GM21717 (cell line): ENCODE data around the gene CDH23.

Source experiments
- ATAC-seq: cut with Tn5 transposase; IDR thresholded peaks from one replicate; pipeline ENCODE4 v1.9.1; 2021; ENCODE audit warnings: mild to moderate bottlenecking, moderate library complexity; ENCODE audit not compliant: unreplicated experiment

CDH23 gene

DNA sequence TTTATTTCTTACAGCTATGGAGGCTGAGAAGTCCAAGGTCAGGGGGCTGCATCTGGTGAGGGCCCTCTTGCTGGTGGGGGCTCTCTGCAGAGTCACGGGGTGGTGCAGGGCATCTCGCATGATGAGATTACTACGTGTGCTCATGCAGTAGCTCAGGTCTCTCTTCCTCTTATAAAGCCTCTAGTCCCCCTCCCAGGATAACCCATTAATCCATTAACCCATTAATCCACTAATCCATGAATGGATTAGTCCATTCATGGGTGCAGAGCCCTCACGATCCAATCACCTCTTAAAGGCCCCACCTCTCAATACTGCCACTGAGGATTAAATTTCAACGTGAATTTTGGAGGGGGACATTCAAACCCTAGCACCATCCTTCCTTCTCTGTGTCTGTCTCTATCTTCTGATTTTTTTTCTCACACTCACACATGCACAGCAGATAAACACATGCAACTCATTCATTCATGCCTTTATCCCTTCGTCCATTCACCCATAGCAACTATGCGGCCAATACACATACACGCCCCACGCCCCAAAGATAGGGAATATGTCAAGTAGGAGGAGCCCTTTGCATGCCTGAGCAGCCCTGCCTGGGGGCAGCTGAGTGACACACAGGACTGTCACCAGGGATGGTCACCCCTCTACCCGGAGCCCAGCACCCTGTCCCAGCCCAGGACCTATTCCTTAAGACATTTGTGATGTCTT lies 236.3 kb downstream of the CDH23 start:
- no peak for ATAC-seq

DNA sequence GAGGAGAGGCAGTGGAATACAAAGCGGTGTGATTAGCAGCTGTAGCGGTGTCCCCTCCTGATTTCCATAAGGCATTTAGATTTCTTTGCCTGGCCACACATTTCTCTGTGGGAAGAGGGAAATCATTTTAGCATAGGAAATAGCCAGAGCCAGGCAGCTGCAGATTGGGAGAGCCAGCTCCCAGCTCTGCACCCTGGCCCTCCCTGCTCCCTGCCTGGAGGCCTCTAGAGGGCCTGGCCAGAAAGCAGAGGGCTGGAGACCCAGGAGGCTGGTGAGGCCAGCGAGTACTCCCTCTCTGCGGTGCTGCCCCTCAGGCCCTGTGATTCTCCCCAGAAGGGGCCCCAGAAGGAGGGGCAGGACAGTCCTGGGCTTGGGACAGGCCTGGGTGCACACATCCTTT lies 237.2 kb downstream of the CDH23 start:
- ATAC-seq, result no peak

DNA sequence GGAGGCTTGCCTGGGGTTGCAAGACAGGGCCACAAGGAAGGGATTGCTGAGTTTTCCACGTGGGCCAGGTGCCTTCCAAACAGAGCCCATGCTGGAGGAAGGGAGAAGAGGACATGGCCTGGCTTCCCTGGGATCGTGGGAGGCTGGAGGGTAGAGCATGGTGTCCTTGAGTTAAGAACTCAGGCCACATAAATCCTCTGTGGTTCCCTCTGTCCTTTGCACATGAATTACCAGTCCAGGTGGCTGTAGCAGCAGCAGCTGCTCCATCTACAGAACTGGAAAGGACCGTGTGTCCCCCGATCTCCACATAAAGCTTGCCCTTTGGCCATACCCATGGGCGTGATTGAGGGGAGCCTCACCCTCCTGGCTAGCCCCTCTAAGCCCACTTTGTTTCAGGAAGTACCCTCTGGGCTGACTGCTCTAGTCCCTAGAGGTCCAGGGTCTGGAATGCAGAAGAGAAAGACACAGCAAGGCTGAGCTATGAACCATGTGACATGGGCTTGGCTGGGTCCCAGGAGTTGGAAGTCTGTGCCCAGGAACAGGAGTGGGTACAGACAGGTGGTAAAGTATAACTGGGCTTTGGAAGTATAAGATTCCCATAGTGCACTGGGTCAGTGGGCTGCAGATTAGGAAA lies 237.9 kb downstream of the CDH23 start:
- no peak for ATAC-seq

DNA sequence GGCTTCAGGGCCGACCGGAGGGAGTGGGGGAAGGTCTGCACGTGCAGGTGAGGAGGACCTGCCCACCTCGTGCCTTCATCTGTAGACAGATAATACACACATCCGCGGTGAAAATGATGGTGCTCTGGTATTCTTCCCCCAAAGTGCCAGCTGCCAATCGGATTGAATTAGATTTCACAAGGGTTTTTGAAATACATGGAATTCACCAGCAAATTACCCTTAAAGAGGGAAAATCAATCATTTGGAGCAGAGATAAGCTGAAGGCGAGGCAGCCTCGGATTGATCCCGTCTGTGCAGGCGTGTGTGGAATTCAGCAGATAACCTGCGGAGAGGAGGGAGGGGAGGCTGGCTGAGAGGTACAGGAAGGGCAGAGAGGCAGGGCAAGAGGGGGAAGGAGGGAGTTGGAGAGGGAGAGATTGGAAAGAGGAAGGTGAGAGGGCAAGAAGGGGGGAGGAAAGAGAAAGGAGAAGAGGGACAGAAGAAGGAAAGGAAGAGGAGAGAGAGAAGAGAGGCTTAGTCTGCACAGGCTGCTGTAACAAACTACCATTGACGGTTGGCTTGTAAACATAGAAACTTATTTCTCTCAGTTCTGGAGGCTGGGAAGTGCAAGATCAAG lies 238.6 kb downstream of the CDH23 start:
- no peak for ATAC-seq

DNA sequence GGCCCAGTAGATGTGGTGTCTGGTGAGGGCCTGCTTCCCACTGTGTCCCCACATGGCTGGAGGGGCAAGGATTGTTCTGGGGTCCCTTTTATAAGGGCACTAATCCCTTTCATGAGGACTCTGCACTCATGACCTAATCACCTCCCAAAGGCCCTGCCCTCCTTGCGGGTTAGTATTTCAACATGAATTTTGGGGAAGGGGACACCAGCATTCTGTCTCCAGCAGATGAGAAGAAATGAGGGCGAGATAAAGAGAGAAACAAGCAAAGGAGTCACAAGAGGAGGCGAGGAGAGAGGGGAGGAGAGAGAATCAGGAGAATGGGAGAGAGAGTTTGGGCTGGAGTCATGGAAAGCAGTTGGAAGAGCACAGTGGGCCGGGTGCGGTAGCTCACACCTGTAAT lies 239.1 kb downstream of the CDH23 start:
- no peak for ATAC-seq

DNA sequence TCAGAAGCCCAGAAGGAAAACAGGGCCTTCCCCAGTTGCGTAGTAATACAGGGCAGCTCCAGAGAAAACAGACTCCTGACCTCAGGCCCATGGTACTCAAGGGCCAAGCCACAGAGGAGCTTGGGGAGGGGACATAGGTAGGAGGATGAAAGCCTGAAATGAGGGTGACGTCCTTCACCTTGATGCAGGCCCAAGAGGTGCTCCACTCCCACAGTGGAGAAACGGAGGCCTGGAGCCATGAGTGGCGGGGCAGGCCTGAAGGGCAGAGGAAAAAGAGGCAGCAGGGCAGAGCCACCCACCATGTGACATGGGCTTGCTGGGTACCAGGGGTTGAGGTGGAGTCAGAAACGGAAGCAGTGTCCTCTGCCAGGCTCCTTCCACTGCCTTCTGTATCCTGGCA lies 239.9 kb downstream of the CDH23 start:
- ATAC-seq, result no peak

DNA sequence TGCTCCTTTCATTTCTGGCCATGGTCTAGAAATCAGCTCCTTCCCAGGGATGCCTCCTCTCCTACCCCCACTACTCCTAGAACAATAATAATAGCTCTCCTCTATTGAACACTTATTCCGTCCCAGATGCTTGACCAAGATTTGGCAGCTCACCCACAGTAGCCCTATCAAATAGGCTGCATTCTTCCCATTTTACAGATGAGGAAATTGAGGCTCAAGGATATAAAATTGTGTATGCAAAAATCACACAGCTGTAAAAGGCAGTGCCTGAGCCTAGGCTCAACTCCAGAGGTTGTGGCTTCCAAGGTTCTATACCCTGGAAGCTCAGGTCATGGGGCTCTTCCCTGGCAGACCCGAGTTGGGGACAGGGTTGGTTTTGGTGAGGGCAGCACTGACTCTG lies 240.6 kb downstream of the CDH23 start:
- ATAC-seq, result no peak

DNA sequence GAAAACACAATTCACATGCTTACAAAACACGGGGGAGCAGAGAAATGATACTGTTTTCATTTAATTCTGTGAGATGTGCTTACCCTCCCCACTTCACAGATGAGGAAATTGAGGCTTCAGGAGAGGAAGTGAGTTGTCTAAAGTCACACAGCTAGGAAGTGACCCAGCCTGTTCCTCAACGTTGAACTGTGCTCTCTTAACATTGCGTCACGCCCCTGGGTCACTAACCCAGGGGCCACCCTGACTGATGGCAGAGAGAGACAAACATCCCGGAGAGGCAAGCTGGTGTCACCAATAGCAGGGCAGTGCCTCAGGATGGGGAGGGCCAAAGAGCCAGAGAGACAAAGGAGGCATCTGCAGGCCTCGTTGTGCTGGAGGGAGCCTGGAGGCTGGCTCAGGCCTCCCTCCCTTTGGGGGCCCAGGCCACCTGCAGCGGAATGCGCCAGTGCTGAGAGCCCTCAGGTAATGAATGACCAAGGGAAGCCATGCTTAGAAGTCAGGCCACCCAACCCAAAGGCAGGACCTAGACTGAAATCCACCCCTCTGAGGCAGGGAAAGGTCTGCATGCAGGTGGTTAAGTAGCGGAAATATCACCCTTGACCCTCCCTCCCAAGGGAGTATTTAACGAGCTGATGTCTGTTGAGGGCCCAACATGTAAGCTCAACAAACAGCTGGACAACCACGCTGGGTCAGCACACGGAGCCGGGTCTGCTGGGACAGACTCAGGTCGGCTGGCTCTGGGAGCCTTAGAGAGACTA lies 241.5 kb downstream of the CDH23 start:
- no peak for ATAC-seq

DNA sequence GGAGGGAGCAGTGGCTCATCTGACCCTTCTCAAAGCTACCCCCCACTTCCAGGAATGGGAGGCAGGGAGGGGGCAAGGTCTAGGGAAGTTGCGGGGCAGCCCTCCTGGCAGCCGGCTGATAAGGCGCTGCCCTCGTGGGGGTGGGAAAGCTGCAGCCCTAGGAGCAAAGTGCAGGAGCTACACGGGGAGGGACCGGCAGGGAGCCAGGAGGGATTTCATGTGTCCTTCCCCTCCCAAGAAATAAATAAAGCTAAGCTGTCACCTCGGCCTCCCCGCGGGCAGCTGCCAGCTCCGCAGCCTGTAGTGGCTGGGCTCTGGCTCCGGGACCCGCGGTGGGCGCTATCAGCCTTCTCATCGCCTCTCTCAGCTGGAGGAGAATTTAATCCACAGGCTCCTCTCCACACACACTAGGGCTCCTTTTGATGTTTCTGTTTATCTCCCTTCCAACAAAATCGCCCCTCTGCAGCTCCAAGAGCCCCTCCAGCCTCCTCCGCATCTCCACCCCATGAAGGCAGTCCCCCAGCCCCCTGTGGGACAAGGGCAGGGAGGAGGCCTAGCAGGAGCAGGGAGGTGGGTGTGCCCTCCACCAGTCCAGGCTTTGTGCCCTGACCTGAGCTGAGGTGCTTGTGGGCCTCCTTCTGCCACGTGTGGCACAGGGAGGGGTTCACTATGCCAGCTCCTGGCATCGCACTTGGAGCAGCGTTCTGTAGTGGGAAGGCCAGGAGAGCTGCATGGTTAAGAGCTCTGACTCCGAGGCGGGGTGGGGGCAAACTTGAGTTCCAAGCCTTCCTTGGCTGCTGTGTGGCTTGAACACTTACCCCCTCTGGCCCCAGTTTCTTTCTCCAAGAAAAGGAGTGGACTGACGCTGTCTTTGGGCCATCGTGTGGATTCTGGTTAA lies 242.4 kb downstream of the CDH23 start:
- ATAC-seq, result no peak

DNA sequence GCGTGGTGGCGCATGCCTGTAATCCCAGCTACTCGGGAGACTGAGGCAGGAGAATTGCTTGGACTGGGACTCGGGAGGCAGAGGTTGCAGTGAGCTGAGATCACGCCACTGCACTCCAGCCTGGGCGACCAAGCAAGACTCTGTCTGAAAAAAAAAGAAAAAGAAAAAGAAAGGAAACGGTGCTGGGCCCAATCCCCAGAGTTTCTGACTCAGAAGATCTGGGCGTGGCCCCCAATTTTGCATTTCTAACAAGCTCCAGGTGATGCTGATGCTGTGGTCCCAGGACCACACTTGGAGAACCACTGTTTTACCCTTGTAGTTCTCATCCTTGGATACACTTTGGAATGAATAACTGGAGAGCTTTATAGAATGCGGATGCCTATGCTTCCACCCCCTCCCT lies 243.9 kb downstream of the CDH23 start:
- ATAC-seq, result no peak

DNA sequence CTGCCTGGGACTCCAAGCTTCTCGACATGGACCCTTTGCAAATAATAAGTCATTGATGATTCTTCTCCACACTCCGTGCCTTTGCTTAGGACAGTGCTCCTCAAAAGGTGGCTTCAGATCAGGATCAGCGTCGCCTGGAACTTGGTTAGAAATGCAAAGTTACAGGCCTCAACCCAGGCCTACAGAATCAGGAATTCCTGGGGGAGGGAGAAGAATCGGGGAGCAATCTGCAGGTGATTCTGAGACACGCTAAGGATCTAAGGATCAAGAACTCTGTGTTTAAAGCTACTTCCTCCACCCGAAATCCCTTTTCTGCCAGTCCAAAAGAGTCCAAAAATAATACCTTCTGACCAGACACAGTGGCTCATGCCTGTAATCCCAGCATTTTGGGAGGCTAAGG lies 244.7 kb downstream of the CDH23 start:
- no peak for ATAC-seq

DNA sequence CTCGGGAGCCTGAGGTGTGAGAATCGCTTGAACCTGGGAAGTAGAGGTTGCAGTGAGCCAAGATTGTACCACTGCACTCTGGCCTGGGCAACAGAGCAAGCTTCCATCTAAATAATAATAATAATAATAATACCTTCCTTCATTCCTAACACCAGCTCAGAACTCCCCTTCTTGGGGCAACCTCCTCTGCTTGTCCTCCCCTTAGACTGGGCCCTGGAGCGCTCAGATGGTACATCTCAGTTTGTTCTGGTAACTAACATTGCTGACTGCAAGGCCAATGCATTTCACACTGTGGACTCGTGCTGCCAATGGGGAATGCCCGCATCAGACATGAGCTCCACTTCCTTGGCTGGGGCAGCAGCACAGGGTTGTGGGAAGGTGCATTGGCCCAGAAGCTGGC lies 245.3 kb downstream of the CDH23 start:
- no peak for ATAC-seq

DNA sequence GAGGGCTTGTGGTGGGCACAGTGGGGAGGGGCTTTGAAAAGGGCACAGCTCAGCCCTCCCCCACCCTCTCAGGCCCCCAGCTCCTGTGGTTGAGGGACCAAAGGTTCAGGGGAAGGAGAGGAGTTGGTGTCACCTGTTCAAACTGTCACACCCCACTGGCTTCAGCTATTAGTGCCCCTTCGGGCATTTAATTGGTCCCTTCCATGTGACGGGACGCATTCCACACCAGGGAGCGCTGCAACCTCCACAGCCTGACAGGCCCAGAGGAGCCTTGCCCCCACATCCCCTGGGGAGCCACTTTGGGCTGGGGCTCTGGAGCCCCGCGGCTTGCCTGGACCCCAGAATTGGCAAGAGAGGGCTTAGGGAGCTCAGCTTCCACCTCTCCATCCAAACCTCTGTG lies 247.2 kb downstream of the CDH23 start:
- ATAC-seq, result no peak

DNA sequence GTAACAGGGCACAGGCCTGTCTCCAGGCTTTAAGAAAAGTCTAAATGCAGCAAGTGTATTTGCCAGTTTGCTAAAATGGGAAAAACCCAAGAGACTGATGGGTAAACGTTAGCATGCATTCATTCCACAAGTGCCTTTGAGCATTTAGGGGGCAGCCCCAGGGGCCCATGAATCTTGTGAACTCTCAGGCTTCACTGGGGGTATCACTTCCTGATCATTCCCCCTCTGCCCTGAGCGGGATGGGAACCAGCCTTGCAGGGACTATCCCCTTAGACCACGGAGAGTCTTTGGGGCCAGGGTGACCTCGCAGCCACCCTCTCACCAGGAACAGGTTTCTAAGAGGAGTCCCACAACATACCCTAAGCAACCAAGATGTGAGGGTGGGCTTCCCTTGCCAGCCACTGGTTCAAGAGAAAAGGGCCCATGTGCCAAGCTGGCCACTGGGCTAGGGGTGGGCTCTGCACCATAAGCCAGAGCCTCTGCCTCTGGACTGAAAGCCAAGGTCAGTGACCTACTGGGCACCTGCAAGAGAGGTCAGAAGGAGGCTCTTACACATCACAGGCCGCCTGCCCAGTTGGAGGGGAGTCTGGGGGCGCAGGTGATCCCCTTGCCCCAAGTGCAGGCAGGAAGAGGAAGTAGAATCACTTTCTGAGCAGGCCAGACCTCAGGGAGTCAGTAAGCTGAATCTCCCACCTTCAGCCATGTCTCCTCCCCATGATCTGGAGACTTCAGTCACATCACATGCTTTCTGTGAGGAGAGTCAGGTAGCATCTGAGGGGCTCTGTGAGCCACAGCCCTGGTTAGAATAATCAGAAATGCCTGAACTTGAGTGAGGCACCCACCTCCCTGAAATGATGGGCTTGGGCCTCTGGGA lies 247.8 kb downstream of the CDH23 start:
- ATAC-seq, result no peak

DNA sequence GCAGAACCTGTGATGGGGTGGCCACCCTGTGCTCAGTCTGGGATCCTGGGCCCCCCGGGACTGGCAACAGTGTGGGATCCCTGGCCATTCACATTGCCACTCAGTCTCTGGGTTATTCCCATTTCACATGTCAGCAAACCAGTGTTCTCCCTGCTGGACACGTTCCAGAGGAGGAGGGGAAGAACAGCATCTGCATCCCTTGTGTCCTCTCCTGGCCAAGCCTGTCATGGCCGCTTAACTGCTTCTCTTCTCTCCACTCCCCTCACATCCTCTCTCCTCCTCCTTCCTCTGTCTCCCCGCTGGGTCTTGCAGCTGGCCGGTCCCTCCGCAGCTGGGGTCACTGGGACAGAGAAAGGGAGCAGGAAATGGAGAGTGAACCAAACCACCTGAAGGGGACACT lies 248.5 kb downstream of the CDH23 start:
- ATAC-seq, result no peak

DNA sequence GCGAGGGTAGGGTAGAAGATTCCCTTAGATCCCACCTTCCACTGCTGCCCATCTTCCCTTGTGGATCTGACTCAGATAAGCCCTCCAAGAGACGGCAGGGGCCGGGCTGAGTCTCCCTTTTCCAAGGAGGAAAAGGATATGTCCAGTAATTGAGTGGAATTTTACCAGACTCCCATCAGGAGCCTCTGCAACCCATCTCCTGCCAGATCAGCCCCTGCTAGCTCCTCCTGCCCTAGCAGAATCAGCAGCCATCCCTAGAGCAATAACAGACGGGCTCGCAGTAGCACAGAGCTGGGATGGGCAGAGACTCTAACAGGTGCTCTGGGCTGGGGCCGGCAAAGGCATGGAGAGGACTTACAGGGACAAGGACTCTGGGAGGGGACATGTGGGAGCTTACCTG lies 249.3 kb downstream of the CDH23 start:
- no peak for ATAC-seq

DNA sequence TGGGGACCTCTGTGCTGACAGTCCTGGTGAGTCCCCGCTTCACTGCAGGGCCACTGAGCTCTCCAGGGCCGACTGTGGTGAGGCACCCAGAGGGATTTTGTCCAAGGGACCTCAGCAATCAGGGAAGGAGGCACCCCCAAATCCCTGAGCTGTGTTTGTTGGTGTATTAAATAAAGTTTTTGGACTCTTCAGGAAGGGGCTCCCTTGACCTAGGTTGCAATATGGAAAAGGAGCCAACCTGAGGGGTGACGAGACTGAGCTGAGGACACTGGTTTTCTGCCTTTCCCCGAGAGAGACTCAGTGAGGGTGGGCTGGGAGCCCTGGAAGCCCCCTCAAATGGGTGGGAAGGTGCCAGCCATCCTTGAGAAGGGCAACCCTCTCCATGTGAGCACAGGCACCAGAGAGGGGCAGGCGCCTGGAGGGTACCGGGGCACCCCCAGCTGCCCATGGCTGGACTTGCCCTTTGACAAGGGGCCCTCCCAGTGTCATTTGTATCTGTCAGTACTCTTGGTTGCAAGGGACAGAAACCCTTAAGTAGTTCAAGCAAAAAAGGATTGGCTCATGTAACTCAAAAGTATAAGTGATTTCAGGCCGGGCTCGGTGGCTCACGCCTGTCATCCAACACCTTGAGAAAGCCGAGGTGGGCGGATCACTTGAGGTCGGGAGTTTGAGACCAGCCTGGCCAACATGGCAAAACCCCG lies 250.0 kb downstream of the CDH23 start:
- ATAC-seq, result no peak

DNA sequence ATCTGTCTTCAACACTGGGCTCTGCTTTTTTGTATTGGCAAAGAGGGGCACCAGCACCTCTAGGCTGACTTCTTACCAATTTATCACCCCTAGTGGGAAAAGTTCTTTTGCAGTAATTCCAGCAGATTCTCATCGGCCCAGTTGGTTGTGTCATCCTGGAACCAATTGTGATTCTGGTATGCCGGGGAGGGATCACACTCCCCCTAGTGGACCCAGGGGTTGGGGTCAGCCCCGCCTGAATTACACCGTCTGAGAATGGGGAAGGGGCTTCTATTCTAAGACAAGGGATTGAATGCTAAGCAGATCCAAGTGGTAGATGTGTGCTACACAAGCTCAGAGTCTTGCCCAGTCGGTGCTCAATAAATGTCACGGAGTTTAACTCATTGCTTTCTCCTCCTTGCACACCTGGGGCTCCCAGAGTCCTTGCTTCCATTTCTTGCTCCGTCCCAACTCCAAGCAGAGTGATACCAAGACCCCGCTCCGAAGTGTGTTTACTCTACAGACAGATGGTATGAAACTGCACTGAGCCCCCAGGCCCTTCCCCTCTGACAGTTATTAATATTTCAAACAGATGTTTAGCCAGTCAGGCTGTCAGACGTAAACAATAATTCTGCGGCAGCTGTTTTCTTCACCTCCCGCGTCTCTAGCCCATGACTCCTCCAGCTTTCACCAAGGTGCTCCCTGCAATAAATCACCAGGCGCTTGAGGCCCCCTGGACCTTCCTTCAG lies 251.0 kb downstream of the CDH23 start:
- ATAC-seq, result no peak
